Central memory CD4-positive, alpha-beta T cell (primary cell): ENCODE measurements around the gene SP4.

Source experiments
- DNase-seq: peaks from one replicate; pipeline ENCODE4 v3.0.0; 2022

The SP4 gene

GRCh38 chr7:21448974-21449373, 21.1 kb downstream of the SP4 start:
- no peak for DNase-seq

GRCh38 chr7:21450076-21450475, 22.2 kb downstream of the SP4 start:
- DNase-seq: no peak

GRCh38 chr7:21450941-21451340, 23.1 kb downstream of the SP4 start:
- no peak for DNase-seq

- DNase-seq: no peak
Measured at GRCh38 chr7:21454182-21454581, 26.3 kb downstream of the SP4 start.

GRCh38 chr7:21454906-21455305, 27.0 kb downstream of the SP4 start:
- no peak for DNase-seq

GRCh38 chr7:21461282-21461681, 33.4 kb downstream of the SP4 start:
- no peak for DNase-seq

GRCh38 chr7:21462081-21462480, 34.2 kb downstream of the SP4 start:
- no peak for DNase-seq

GRCh38 chr7:21463524-21463923, 35.6 kb downstream of the SP4 start:
- DNase-seq: no peak

GRCh38 chr7:21468969-21469368, 41.1 kb downstream of the SP4 start:
- no peak for DNase-seq

- no peak for DNase-seq
Measured at GRCh38 chr7:21469894-21470293, 42.0 kb downstream of the SP4 start.

- DNase-seq: no peak
Measured at GRCh38 chr7:21472029-21472428, 44.1 kb downstream of the SP4 start.

- no peak for DNase-seq
Measured at GRCh38 chr7:21476429-21476828, 48.5 kb downstream of the SP4 start.

- no peak for DNase-seq
Measured at GRCh38 chr7:21480693-21481403, 53.0 kb downstream of the SP4 start.

GRCh38 chr7:21486511-21486910, 58.6 kb downstream of the SP4 start:
- no peak for DNase-seq

- no peak for DNase-seq
Measured at GRCh38 chr7:21495731-21496130, 67.8 kb downstream of the SP4 start.

GRCh38 chr7:21497072-21497471, 69.2 kb downstream of the SP4 start:
- DNase-seq: no peak

GRCh38 chr7:21500117-21500832, 72.4 kb downstream of the SP4 start:
- DNase-seq: no peak

- no peak for DNase-seq
Measured at GRCh38 chr7:21504021-21504420, 76.1 kb downstream of the SP4 start.

GRCh38 chr7:21507627-21508343, 79.9 kb downstream of the SP4 start:
- DNase-seq: peak; percentile 4

- no peak for DNase-seq
Measured at GRCh38 chr7:21508538-21508937, 80.7 kb downstream of the SP4 start.

GRCh38 chr7:21514062-21514461, 86.2 kb downstream of the SP4 start:
- DNase-seq: no peak

GRCh38 chr7:21524680-21525079, 96.8 kb downstream of the SP4 start:
- DNase-seq: no peak

- no peak for DNase-seq
Measured at GRCh38 chr7:21526007-21526406, 98.1 kb downstream of the SP4 start.

GRCh38 chr7:21526448-21526847, 98.6 kb downstream of the SP4 start:
- DNase-seq: no peak
